Measurements from ENCODE around the gene MAB21L2. TPM values are rescaled to one million over a fixed set of nuclear protein-coding genes. Genes with fewer than 3 reads are reported as not detected.

MAB21L2 gene
- total RNA-seq, 1 experiment from 2014 or later, result not detected

GRCh38 chr4:150588316-150588715 lies 6.4 kb downstream of the MAB21L2 start:
- CTCF ChIA-PET, result no interaction called here
- no peaks in the 10 kb centered on the region for H3K9me3 Mint-ChIP-seq (ENCODE audit: unreplicated experiment)
- TF ChIP-seq CTCF (IDR thresholded peaks at IDR 0.05; ENCODE audit: insufficient read depth in 1 of 2, low read depth in 1 of 2, low read length in 1 of 2, severe bottlenecking in 1 of 2, unreplicated experiment in 1 of 2), result no peak
- H3K27ac Mint-ChIP-seq (ENCODE audit: unreplicated experiment), result no peak overlapping the region
- intact Hi-C loops (cut with micrococcal nuclease; ENCODE audit: unreplicated experiment), result no loop called here
- DNase-seq, result no peak
- POLR2A ChIA-PET, result no interaction called here
- Histone ChIP-seq H3K9me3 (no peaks in the 10 kb centered on the region), H3K36me3 (ENCODE audit: control insufficient read depth, insufficient read depth, low read length) (no peaks in the 10 kb centered on the region), H3K4me3 (ENCODE audit: low read depth, low read length) (no peak overlapping the region), H3K27me3 (replicated peaks; ENCODE audit: control insufficient read depth, insufficient read depth, low read length) (no peaks in the 10 kb centered on the region), H3K4me1 (0 out of 2 replicates have a peak, but pooled peaks cover 5% of the 10 kb centered on the region)
- H3K27me3 Mint-ChIP-seq (ENCODE audit: insufficient read depth, unreplicated experiment), result no peaks in the 10 kb centered on the region
- H3K4me3 Mint-ChIP-seq (ENCODE audit: unreplicated experiment), result no peak overlapping the region
- H3K4me1 Mint-ChIP-seq (ENCODE audit: low read depth, unreplicated experiment), result peaks cover 6% of the 10 kb centered on the region
- BruUV-seq (replicated peaks), result no TSS peak
- H3K36me3 Mint-ChIP-seq (ENCODE audit: insufficient read depth, unreplicated experiment), result peaks cover 15% of the 10 kb centered on the region

GRCh38 chr4:150589157-150589556 lies 7.2 kb downstream of the MAB21L2 start:
- intact Hi-C loops (cut with micrococcal nuclease; ENCODE audit: unreplicated experiment), result no loop called here
- no peak overlapping the region for H3K27ac Mint-ChIP-seq (ENCODE audit: unreplicated experiment)
- Histone ChIP-seq H3K27me3 (replicated peaks; ENCODE audit: control insufficient read depth, insufficient read depth, low read length) (no peaks in the 10 kb centered on the region), H3K4me3 (ENCODE audit: low read depth, low read length) (no peak overlapping the region), H3K4me1 (0 out of 2 replicates have a peak, but pooled peaks cover 5% of the 10 kb centered on the region), H3K36me3 (ENCODE audit: control insufficient read depth, insufficient read depth, low read length) (no peaks in the 10 kb centered on the region), H3K9me3 (no peaks in the 10 kb centered on the region)
- H3K4me3 Mint-ChIP-seq (ENCODE audit: unreplicated experiment), result no peak overlapping the region
- peaks cover 6% of the 10 kb centered on the region for H3K4me1 Mint-ChIP-seq (ENCODE audit: low read depth, unreplicated experiment)
- no peaks in the 10 kb centered on the region for H3K9me3 Mint-ChIP-seq (ENCODE audit: unreplicated experiment)
- no peaks in the 10 kb centered on the region for H3K27me3 Mint-ChIP-seq (ENCODE audit: insufficient read depth, unreplicated experiment)
- no peak for DNase-seq
- ChIA-PET POLR2A (no interaction called here), CTCF (no interaction called here)
- BruUV-seq (replicated peaks), result no TSS peak
- H3K36me3 Mint-ChIP-seq (ENCODE audit: insufficient read depth, unreplicated experiment), result peaks cover 11% of the 10 kb centered on the region
- no peak for TF ChIP-seq CTCF (IDR thresholded peaks at IDR 0.05; ENCODE audit: insufficient read depth in 1 of 2, low read depth in 1 of 2, low read length in 1 of 2, severe bottlenecking in 1 of 2, unreplicated experiment in 1 of 2)

GRCh38 chr4:150590631-150591030 lies 8.7 kb downstream of the MAB21L2 start:
- H3K27me3 Mint-ChIP-seq (ENCODE audit: insufficient read depth, unreplicated experiment), result no peaks in the 10 kb centered on the region
- CTCF ChIA-PET, result interaction anchor here (1.0 kb wide), 1 partner anchor 276 kb away, joined by 3 read pairs; no protein-coding TSS in a partner anchor
- Histone ChIP-seq H3K9me3 (no peaks in the 10 kb centered on the region), H3K4me3 (ENCODE audit: low read depth, low read length) (no peak overlapping the region), H3K4me1 (0 out of 2 replicates have a peak, but pooled peaks cover 5% of the 10 kb centered on the region), H3K27me3 (replicated peaks; ENCODE audit: control insufficient read depth, insufficient read depth, low read length) (no peaks in the 10 kb centered on the region), H3K36me3 (ENCODE audit: control insufficient read depth, insufficient read depth, low read length) (no peaks in the 10 kb centered on the region)
- no peaks in the 10 kb centered on the region for H3K9me3 Mint-ChIP-seq (ENCODE audit: unreplicated experiment)
- TF ChIP-seq CTCF (IDR thresholded peaks at IDR 0.05; ENCODE audit: insufficient read depth in 1 of 2, low read depth in 1 of 2, low read length in 1 of 2, severe bottlenecking in 1 of 2, unreplicated experiment in 1 of 2), result no peak
- BruUV-seq (replicated peaks), result no TSS peak
- H3K4me1 Mint-ChIP-seq (ENCODE audit: low read depth, unreplicated experiment), result peaks cover 6% of the 10 kb centered on the region
- H3K36me3 Mint-ChIP-seq (ENCODE audit: insufficient read depth, unreplicated experiment), result peaks cover 2% of the 10 kb centered on the region
- DNase-seq, result no peak
- no peak overlapping the region for H3K4me3 Mint-ChIP-seq (ENCODE audit: unreplicated experiment)
- H3K27ac Mint-ChIP-seq (ENCODE audit: unreplicated experiment), result no peak overlapping the region
- intact Hi-C loops (cut with micrococcal nuclease; ENCODE audit: unreplicated experiment), result loop anchor here (5.0 kb wide), 1 partner anchor 293 kb away; no protein-coding TSS in a partner anchor
- POLR2A ChIA-PET, result no interaction called here
